Measurements from ENCODE around the gene IRF2.

The IRF2 gene

GRCh38 chr4:184444215-184444952 is 30.0 kb downstream of the IRF2 start:
- Histone ChIP-seq H3K4me3 (ENCODE audit: low read length) (no peak overlapping the region), H4K20me1 (ENCODE audit: insufficient read depth, low read length) (0 out of 2 replicates have a peak, but pooled peaks cover under 1% of the 10 kb centered on the region), H3K36me3 (replicated peaks; ENCODE audit: insufficient read depth, low read length) (peaks cover 7% of the 10 kb centered on the region; the same call in 1 of the 2 replicates), H3K9ac (ENCODE audit: low read length) (no peak overlapping the region), H3K79me2 (ENCODE audit: low read length) (peaks cover 97% of the 10 kb centered on the region), H3K27me3 (replicated peaks; ENCODE audit: insufficient read depth, low read length) (no peaks in the 10 kb centered on the region), H3K9me3 (replicated peaks; ENCODE audit: insufficient read depth, low read length) (no peaks in the 10 kb centered on the region), H3K4me1 (ENCODE audit: low read length) (peaks cover 51% of the 10 kb centered on the region), H2AFZ (ENCODE audit: low read length) (no peak overlapping the region), H3K27ac (ENCODE audit: low read length) (no peak overlapping the region), H3F3A (ENCODE audit: insufficient read depth, low read length) (peaks cover 22% of the 10 kb centered on the region), H3K4me2 (ENCODE audit: low read depth, low read length) (no peak overlapping the region), H3K9me2 (replicated peaks; ENCODE audit: insufficient read depth, low read length) (no peaks in the 10 kb centered on the region)
- no peak for DNase-seq
- no peak for TF ChIP-seq EZH2 (optimal IDR thresholded peaks at IDR 0.05; ENCODE audit: low read depth, low read length)
- no peak for TF ChIP-seq CTCF (IDR thresholded peaks at IDR 0.05; ENCODE audit: low read length)
- no peak for TF ChIP-seq EZH2phosphoT487 (IDR thresholded peaks at IDR 0.05; ENCODE audit: low read length)

GRCh38 chr4:184443318-184443717 is 31.0 kb downstream of the IRF2 start:
- no peak overlapping the region for H3K4me2 ChIP-seq (ENCODE audit: low read depth, low read length)
- H3K79me2 ChIP-seq (ENCODE audit: low read length): peaks cover 99% of the 10 kb centered on the region
- no peaks in the 10 kb centered on the region for H3K27me3 ChIP-seq (replicated peaks; ENCODE audit: insufficient read depth, low read length)
- no peaks in the 10 kb centered on the region for H3K9me2 ChIP-seq (replicated peaks; ENCODE audit: insufficient read depth, low read length)
- no peak overlapping the region for H3K27ac ChIP-seq (ENCODE audit: low read length)
- no peak overlapping the region for H2AFZ ChIP-seq (ENCODE audit: low read length)
- H3K9ac ChIP-seq (ENCODE audit: low read length): no peak overlapping the region
- no peak overlapping the region for H3K4me3 ChIP-seq (ENCODE audit: low read length)
- no peak for DNase-seq
- peaks cover 46% of the 10 kb centered on the region for H3K4me1 ChIP-seq (ENCODE audit: low read length)
- peaks cover 12% of the 10 kb centered on the region for H3F3A ChIP-seq (ENCODE audit: insufficient read depth, low read length)
- no peaks in the 10 kb centered on the region for H3K9me3 ChIP-seq (replicated peaks; ENCODE audit: insufficient read depth, low read length)
- TF ChIP-seq CTCF (IDR thresholded peaks at IDR 0.05; ENCODE audit: low read length) (no peak), EZH2phosphoT487 (IDR thresholded peaks at IDR 0.05; ENCODE audit: low read length) (no peak), EZH2 (optimal IDR thresholded peaks at IDR 0.05; ENCODE audit: low read depth, low read length) (no peak)
- peaks cover 5% of the 10 kb centered on the region; the same call in 1 of the 2 replicates for H3K36me3 ChIP-seq (replicated peaks; ENCODE audit: insufficient read depth, low read length)
- 0 out of 2 replicates have a peak, but pooled peaks cover 2% of the 10 kb centered on the region for H4K20me1 ChIP-seq (ENCODE audit: insufficient read depth, low read length)

- peaks cover 1% of the 10 kb centered on the region; the same call in 1 of the 2 replicates for H3K36me3 ChIP-seq (replicated peaks; ENCODE audit: insufficient read depth, low read length)
- H3K9me2 ChIP-seq (replicated peaks; ENCODE audit: insufficient read depth, low read length): no peaks in the 10 kb centered on the region
- peaks cover 36% of the 10 kb centered on the region for H3K4me1 ChIP-seq (ENCODE audit: low read length)
- no peak for DNase-seq
- no peak overlapping the region for H3K4me2 ChIP-seq (ENCODE audit: low read depth, low read length)
- no peak overlapping the region for H2AFZ ChIP-seq (ENCODE audit: low read length)
- no peak overlapping the region for H3K9ac ChIP-seq (ENCODE audit: low read length)
- 0 out of 2 replicates have a peak, but pooled peaks cover 2% of the 10 kb centered on the region for H3F3A ChIP-seq (ENCODE audit: insufficient read depth, low read length)
- no peaks in the 10 kb centered on the region for H3K27me3 ChIP-seq (replicated peaks; ENCODE audit: insufficient read depth, low read length)
- H4K20me1 ChIP-seq (ENCODE audit: insufficient read depth, low read length): 0 out of 2 replicates have a peak, but pooled peaks cover 2% of the 10 kb centered on the region
- no peaks in the 10 kb centered on the region for H3K9me3 ChIP-seq (replicated peaks; ENCODE audit: insufficient read depth, low read length)
- H3K4me3 ChIP-seq (ENCODE audit: low read length): no peak overlapping the region
- peaks cover 99% of the 10 kb centered on the region for H3K79me2 ChIP-seq (ENCODE audit: low read length)
- TF ChIP-seq EZH2 (optimal IDR thresholded peaks at IDR 0.05; ENCODE audit: low read depth, low read length) (no peak), CTCF (IDR thresholded peaks at IDR 0.05; ENCODE audit: low read length) (no peak), EZH2phosphoT487 (IDR thresholded peaks at IDR 0.05; ENCODE audit: low read length) (no peak)
- no peak overlapping the region for H3K27ac ChIP-seq (ENCODE audit: low read length)
Observed at GRCh38 chr4:184442314-184442635, 32.1 kb downstream of the IRF2 start.
